Neural progenitor cell (in vitro differentiated cells): ENCODE results near the gene DEFB118.

Experiments
- EZH2 ChIP-seq: fragments of 200-600 bp; sonication (generic); IDR thresholded peaks from 2 replicates; pipeline ENCODE4 v1.6.1; 2017; ENCODE audit warnings: antibody characterized with exemption, mild to moderate bottlenecking, moderate library complexity
- EZH2phosphoT487 ChIP-seq: fragments of 200-600 bp; sonication (generic); IDR thresholded peaks from 2 replicates; pipeline ENCODE4 v1.6.1; 2017; ENCODE audit warnings: antibody characterized with exemption

DNA sequence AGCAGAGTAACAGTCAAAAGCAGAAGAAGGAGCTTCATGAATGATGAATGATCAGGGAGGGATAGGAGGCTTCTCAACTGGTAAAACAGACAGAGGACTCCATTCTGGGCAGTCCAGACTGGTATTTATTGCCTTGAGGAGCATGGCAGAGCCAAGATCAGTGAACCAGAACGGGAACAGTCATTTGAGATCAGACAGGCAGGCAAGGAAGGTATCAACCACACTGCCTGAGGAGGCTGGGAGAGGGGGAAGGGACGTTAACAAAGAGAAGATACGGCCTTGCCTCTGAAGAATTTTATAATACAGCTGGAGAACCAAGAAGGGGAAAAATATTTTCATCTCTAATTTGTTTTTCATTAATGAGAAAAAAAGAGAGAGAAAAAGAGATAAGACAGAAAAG is 37.7 kb downstream of the DEFB118 start, which contains the start of gene DEFB121:
- TF ChIP-seq EZH2, result no peak
- TF ChIP-seq EZH2phosphoT487, result no peak
